Activated CD4-positive, alpha-beta T cell treated with anti-CD3 and anti-CD28 coated beads, Interleukin-2, Interleukin-4, amounts not matched to agents 100 ng/mL and 50 ng/mL, durations not matched to agents 16 hours and 8 hours (primary cell): Measurements from ENCODE around the gene DENND6B.
"Not testable (repeated sequence)": the region's sequence is repeated elsewhere in the genome, so short reads cannot be mapped to it uniquely, and the experiment has no call there.

Source experiments
- DNase-seq: peaks from one replicate; pipeline ENCODE4 v3.0.0-alpha.2; 2020; ENCODE audit warnings: low spot score

DENND6B gene, protein sequence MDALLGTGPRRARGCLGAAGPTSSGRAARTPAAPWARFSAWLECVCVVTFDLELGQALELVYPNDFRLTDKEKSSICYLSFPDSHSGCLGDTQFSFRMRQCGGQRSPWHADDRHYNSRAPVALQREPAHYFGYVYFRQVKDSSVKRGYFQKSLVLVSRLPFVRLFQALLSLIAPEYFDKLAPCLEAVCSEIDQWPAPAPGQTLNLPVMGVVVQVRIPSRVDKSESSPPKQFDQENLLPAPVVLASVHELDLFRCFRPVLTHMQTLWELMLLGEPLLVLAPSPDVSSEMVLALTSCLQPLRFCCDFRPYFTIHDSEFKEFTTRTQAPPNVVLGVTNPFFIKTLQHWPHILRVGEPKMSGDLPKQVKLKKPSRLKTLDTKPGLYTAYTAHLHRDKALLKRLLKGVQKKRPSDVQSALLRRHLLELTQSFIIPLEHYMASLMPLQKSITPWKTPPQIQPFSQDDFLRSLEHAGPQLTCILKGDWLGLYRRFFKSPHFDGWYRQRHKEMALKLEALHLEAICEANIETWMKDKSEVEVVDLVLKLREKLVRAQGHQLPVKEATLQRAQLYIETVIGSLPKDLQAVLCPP

DNA sequence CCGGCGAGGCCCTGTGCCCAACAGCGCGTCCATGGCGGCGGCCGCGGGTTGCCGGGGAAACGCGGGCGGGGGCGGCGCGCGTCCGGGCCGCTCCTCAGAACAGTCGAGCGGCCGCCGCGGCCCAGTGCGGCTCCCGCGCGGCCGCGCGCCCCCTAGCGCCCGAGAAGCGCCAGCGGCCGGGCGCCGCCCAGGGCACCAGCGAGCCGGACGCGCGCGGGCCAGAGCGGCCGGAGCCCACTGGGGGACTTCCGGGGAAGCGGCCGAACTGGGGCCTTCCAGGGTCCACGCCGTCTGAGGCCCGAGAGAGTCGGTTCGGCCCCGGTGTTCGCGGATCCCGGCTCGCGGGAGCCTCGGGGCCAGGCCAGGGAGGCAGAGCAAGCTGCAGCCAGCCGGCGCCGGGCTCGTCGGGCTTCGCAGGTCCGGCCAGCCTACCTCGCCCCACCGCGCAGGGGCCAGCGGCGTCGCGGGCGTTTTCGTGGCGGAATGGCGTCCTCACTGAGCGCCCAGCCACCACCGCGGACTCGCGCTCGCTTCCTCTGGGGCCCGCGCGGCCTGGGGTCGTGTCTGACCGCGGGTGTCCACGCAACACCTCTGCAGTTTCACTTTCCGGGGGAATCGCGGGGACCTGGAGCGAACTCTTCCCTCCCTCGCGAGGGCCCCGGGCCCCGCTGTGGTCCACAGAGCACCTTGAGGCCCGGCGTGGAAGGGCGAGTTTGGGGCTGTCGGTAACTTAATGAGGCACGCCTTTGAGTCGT lies at the start of gene DENND6B:
DENND6B (minus strand) TSS at position 57 of the 755 bp plus-strand sequence; CDS start at position 33, 24 bp downstream.
- peak; percentile 63 for DNase-seq

DNA sequence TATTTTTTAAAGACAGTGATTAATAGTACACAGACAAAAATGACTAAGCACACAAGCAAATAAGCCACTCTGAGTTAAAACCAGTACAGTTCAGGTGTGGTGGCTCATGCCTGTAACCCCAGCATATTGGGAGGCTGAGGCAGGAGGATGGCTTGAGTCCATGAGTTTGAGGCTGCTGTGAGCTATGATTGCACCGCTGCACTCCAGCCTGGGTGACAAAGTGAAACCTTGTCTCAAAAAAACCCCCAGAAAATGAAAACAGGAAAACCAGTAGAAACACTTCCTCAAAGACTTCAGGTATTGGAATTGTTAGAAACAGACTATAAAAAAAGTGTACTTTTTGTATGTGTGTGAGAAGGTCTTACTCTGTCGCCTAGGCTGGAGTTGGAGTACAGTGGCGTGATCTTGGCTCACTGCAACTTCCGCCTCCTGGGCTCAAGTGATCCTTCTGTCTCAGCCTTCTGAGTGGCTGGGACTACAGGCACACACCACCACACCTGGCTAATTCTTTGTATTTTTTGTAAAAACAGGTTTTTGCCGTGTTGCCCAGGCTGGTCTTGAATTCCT lies 49.4 kb upstream of the DENND6B start:
- no peak for DNase-seq

DNA sequence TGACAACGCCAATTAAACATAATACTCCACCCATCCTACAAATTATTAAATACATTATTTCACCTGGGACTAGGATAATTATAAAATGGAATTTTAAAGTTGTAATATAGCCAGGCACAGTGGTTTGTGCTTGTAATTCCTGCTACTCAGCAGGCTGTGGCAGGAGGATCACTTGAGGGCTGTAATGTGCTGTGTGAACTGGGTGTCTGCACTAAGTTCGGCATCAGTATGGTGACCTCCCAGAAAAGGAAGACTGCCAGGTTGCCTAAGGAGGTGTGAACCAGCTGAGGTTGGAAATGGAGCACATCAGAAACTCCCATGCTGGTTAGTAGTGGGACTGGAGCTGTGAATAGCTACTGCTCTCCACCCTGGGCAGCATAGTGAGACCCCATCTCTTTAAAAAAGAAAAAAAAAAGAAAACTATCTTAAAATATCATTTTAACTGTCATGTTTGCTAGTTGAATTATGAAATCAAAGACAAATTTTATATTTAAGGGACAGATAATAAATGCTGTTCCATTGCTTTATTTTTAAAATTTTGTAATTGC lies 44.4 kb upstream of the DENND6B start:
- DNase-seq, result no peak

DNA sequence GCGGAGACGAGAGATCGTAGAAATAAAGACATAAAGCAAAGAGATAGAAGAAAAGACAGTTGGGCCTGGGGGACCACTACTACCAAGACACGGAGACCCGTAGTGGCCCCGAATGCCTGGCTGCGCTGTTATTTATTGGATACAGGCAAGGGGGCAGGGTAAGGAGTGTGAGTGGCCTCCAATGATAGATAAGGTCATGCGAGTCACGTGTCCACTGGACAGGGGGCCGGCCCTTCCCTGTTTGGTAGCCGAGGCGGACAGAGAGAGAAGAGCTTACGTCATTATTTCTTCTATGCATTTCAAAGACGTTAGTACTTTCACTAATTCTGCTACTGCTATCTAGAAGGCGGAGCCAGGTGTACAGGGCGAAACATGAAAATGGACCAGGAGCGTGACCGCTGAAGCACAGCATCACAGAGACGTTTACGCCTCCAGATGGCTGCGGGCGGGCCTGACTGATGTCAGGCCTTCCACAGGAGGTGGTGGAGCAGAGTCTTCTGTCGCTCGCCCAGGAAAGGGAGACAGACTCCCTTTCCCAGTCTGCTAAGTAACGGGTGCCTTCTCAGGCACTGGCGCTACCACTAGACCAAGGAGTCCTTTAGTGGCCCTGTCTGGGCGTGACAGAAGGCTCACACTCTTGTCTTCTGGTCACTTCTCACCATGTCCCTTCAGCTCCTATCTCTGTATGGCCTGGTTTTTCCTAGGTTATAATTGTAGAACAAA lies 41.1 kb upstream of the DENND6B start:
- DNase-seq, result no peak

DNA sequence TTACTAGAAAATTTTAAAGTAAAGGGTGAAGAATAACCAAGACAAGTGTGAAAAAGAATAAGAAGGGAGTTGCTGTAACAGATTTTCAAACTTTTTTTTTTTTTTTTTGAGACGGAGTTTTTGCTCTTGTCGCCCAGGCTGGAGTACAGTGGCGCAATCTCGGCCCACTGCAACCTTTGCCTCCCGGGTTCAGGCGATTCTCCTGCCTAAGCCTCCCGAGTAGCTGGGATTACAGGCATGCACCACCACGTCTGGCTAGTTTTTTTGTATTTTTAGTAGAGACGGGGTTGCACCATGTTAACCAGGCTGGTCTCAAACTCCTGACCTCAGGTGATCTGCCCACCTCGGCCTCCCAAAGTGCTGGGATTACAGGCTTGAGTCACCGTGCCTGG lies 37.0 kb upstream of the DENND6B start:
- not testable (repeated sequence) for DNase-seq

GRCh38 chr22:50363166-50363802 lies 36.5 kb upstream of the DENND6B start:
- DNase-seq, result no peak

GRCh38 chr22:50361688-50362087 lies 34.9 kb upstream of the DENND6B start:
- DNase-seq, result peak; percentile 40

DNA sequence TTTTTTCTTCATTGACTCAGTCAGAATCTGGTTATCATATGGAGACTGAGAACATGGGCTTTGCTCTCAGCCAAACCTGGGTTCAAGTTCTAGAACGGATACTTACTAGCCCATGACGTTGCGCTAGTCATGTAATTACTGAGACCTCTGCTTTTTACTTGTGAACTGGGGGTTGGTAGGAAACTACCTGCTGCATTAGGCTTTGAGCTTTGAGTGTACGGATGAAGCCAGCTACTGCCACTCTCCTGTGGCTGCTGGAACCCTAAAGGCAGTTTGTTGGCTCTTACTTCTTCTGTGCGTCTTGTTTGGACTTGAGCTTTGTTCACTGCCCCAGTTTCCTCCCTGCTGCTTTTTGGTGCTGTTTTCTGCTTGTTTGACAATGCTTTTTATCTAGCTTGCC lies 34.4 kb upstream of the DENND6B start:
- peak; percentile 25 for DNase-seq

DNA sequence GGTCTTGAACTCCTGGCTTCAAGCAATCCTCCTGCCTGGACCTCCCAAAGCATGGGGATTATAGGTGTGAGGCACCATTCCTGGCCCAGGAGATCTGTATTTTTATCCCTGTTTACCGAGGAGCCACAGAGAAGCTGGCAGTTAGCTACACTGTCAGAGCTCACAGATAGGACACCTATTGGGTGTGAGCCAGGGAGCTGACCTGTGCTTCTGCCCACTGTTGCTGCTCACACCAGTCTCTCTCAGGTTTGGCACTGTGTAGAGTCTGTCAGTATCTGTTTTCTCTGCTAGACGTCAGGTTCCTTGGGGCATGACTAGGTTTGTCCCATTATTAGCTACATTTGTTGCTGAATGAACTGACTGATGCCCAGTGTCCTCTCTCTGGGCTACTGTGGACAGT lies 33.8 kb upstream of the DENND6B start:
- DNase-seq, result no peak

- no peak for DNase-seq
These were observed 30.9 kb upstream of the DENND6B start for GRCh38 chr22:50357756-50358155.

GRCh38 chr22:50357222-50357621 lies 30.4 kb upstream of the DENND6B start:
- DNase-seq, result no peak

GRCh38 chr22:50356186-50356585 lies 29.4 kb upstream of the DENND6B start:
- DNase-seq, result no peak

GRCh38 chr22:50348058-50348457 lies 21.2 kb upstream of the DENND6B start:
- no peak for DNase-seq

GRCh38 chr22:50347157-50347556 lies 20.3 kb upstream of the DENND6B start:
- no peak for DNase-seq

- DNase-seq, result no peak
These were observed 19.7 kb upstream of the DENND6B start for GRCh38 chr22:50346470-50346869.

DNA sequence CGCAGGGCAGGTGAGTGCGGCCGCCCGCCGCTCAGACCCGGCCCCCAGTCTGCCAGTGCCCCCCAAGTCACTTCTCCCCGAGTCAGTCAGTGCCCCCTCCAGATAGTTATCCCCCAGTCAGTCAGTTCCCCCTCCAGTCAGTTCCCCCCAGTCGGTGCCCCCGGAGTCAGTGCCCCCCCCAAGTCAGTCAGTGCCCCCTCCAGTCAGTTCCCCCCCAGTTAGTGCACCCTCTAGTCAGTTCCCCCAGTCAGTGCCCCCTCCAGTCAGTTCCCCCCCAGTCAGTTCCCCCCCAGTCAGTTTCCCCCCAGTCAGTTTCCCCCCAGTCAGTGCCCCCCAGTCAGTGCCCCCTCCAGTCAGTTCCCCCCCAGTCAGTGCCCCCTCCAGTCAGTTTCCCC lies 16.7 kb upstream of the DENND6B start:
- DNase-seq, result no peak

DNA sequence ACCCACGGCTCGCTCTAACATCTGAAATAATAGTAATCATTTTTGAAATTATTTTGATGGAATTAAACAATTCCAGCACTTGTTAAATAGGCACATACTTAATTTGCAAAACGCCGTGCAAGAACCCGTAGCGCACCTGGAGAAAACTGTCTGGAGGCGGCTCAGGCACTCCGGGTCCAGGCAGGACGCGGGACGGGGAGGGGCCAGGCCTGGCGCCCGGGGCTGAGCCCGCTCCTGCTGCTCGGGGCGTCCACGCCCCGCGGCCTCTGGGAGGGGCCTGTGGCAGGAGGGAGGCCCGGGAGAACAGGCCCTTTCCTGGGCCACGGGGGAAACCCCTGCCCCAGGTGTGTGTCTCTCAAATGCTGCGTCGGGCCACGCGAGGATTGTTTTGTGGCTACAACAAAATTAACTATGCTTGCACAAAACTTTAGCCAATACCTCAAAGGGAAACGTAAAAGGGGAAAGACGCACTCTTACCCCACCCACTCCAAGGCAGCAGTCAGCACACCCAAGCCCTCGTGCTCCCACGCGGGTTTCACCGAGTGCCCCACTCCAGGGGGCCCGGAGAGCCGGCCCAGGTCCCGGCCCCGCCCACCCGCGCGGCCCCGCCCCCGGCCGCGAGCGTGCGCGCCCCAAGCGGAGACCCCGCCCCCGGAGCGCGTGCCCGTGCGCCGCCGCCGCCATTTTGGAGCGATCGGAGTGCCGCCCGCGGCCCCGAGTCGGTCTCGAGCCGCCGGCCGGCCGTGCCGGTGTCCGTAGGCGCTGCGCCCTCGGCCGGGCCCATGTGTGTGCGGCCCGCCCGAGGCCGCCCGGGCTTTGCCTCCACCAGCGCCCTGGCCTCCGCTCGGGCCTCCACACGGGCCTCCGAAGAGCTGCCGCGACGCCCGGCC lies 16.1 kb upstream of the DENND6B start, which contains the start of gene PPP6R2:
PPP6R2 (plus strand) TSS at position 677 of the 890 bp plus-strand sequence. CDS start 50,582 bp downstream, outside the sequence.
- peak; percentile 84 for DNase-seq

DNA sequence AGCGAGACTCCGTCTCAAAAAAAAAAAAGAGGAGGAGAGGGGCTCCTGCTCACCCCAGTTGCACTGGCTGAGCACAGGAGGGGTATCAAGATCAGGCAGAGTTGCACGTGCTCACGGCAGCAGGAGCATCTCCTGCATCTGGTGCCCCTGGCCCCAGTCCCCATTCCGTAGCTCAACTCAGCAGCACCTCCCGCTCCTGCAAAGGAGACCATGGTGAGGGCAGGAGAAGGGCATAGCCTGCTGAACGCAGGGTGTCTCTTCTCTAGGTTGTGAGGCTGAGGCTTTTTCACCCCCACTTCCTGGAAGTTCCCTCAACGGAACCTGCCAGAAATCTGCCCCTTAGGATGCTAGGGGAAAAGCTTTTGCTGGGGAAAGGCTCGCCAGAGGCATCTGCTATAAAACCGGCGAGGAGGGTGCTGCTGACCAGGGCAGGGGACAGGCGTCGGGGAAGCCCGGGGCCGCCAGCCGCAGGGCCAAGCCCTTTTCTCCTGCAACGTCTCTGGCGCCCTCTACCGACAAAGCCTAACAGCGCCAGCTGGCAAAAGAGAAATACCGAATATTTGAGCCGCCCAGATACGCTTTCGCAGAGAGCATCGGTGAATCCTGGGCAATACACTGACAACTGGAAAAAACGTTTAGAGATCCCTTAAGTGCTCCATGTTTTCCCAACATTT lies 15.3 kb upstream of the DENND6B start:
- peak; percentile 92 for DNase-seq
